Ascending aorta (tissue), 2 donors: ENCODE data around the gene NKIRAS1. TPM values are rescaled to one million over a fixed set of nuclear protein-coding genes. Genes with fewer than 3 reads are reported as not detected.
"Not testable (repeated sequence)": the region's sequence is repeated elsewhere in the genome, so short reads cannot be mapped to it uniquely, and the experiment has no call there.

Source experiments
- DNase-seq, 2 donors: peaks; one replicate each; pipeline ENCODE4 v3.0.0-alpha.2; 2019; ENCODE audit warnings: low spot score in 2 of 2
- H3K27ac ChIP-seq, 2 donors: fragments of 200-600 bp; sonication (generic); one replicate each; pipeline ENCODE4 v1.5.1; 2016 to 2017; ENCODE audit warnings: mild to moderate bottlenecking in 1 of 2
- H3K27me3 ChIP-seq: fragments of 200-600 bp; sonication (generic); one replicate; pipeline ENCODE4 v1.5.1; 2017
- H3K36me3 ChIP-seq, 2 donors: fragments of 200-600 bp; sonication (generic); one replicate each; pipeline ENCODE4 v1.5.1; 2016
- H3K4me1 ChIP-seq, 2 donors: fragments of 200-600 bp; sonication (generic); one replicate each; pipeline ENCODE4 v1.5.1; 2016 to 2017; ENCODE audit warnings: mild to moderate bottlenecking in 1 of 2
- H3K4me3 ChIP-seq, 2 donors: fragments of 200-600 bp; sonication (generic); one replicate each; pipeline ENCODE4 v1.5.1; 2016 to 2017; ENCODE audit warnings: mild to moderate bottlenecking in 1 of 2
- H3K9me3 ChIP-seq, 2 donors: fragments of 200-600 bp; sonication (generic); one replicate each; pipeline ENCODE4 v1.5.1; 2016
- CTCF ChIP-seq, 3 experiments: fragments of 200-600 bp in 2 of 3; fragments of 450-650 bp in 1 of 3; sonication (generic) in 2 of 3; IDR thresholded peaks; one replicate each; pipeline ENCODE4 v1.5.1; 2016 to 2019; ENCODE audit warnings: antibody characterized with exemption in 3 of 3, mild to moderate bottlenecking in 1 of 3, moderate library complexity in 1 of 3
- intact Hi-C: fragments of 100-400 bp; cut with DNase I; formaldehyde crosslinking; loops from one replicate; pipeline ENCODE4 v1.15.1; 2023
- total RNA-seq: library from RNA; depleted of rRNA; stranded (reverse); fragments of >200 nt; gene quantifications from one replicate; pipeline ENCODE4 v1.1.0, GENCODE V29; 2016

The NKIRAS1 gene
- total RNA-seq, 1 donor from 2014 or later = 8.7 TPM

GRCh38 chr3:23920151-23920655 lies 3.4 kb upstream of the NKIRAS1 start:
- Histone ChIP-seq H3K9me3 (no peaks in the 10 kb centered on the region), H3K4me1 (peaks cover 0 to 16% of the 10 kb centered on the region in 2 donors), H3K4me3 (no peak overlapping the region), H3K27me3 (no peaks in the 10 kb centered on the region), H3K36me3 (peaks cover 0 to 46% of the 10 kb centered on the region in 2 donors), H3K27ac (no peak overlapping the region)
- intact Hi-C loops = no loop called here
- TF ChIP-seq CTCF (IDR thresholded peaks at IDR 0.05) = no peak
- DNase-seq = no peak

- no peak overlapping the region for H3K4me3 ChIP-seq
- intact Hi-C loops = no loop called here
Observed at GRCh38 chr3:23919628-23920027, 2.8 kb upstream of the NKIRAS1 start.

GRCh38 chr3:23918331-23918730 lies 1.5 kb upstream of the NKIRAS1 start:
- Histone ChIP-seq H3K4me1 (peaks cover 0 to 16% of the 10 kb centered on the region in 2 donors), H3K4me3 (peak overlapping the region; percentile 96 to 98), H3K27ac (peak overlapping the region; percentile 95 to 97), H3K36me3 (peaks cover 0 to 44% of the 10 kb centered on the region in 2 donors)
- H3K9me3 ChIP-seq, H3K27me3 ChIP-seq, DNase-seq, intact Hi-C loops: not testable (repeated sequence)

More at GRCh38 chr3:23919628-23920027, 2.8 kb upstream of the NKIRAS1 start:
- Histone ChIP-seq H3K4me1 (peaks cover 0 to 16% of the 10 kb centered on the region in 2 donors), H3K9me3 (no peaks in the 10 kb centered on the region), H3K36me3 (peaks cover 0 to 44% of the 10 kb centered on the region in 2 donors), H3K27me3 (no peaks in the 10 kb centered on the region), H3K27ac (no peak overlapping the region)
- TF ChIP-seq CTCF (IDR thresholded peaks at IDR 0.05) = no peak
- DNase-seq = no peak

GRCh38 chr3:23917679-23918303 lies 1.0 kb upstream of the NKIRAS1 start:
- H3K9me3 ChIP-seq, intact Hi-C loops, DNase-seq, H3K27me3 ChIP-seq: not testable (repeated sequence)
- peak overlapping the region; percentile 96 to 98 for H3K4me3 ChIP-seq
- H3K27ac ChIP-seq = peak overlapping the region; percentile 95 to 97
- peaks cover 0 to 16% of the 10 kb centered on the region in 2 donors for H3K4me1 ChIP-seq
- H3K36me3 ChIP-seq = peaks cover 0 to 44% of the 10 kb centered on the region in 2 donors

- peaks cover 0 to 16% of the 10 kb centered on the region in 2 donors for H3K4me1 ChIP-seq
- no peak for TF ChIP-seq CTCF (IDR thresholded peaks at IDR 0.05)
- peaks cover 0 to 31% of the 10 kb centered on the region in 2 donors for H3K36me3 ChIP-seq
- no peaks in the 10 kb centered on the region for H3K9me3 ChIP-seq
- H3K4me3 ChIP-seq = peak overlapping the region; percentile 96 to 98
- no peak for DNase-seq
- peak overlapping the region; percentile 95 to 97 for H3K27ac ChIP-seq
- intact Hi-C loops = loop anchor here (1.0 kb wide), 1 partner anchor 29 kb away; the partner anchor contains the start of gene NR1D2
- H3K27me3 ChIP-seq = no peaks in the 10 kb centered on the region
Observed at GRCh38 chr3:23916152-23916885, 471 bp downstream of the NKIRAS1 start.

- no peak for DNase-seq
- Histone ChIP-seq H3K36me3 (peaks cover 0 to 26% of the 10 kb centered on the region in 2 donors), H3K9me3 (no peaks in the 10 kb centered on the region), H3K4me1 (peaks cover 0 to 16% of the 10 kb centered on the region in 2 donors), H3K4me3 (peak overlapping the region; percentile 96 to 98), H3K27me3 (no peaks in the 10 kb centered on the region), H3K27ac (peak overlapping the region; percentile 95 to 97)
- intact Hi-C loops = loop anchor here (1.0 kb wide), 1 partner anchor 30 kb away; the partner anchor contains the start of gene NR1D2
- no peak for TF ChIP-seq CTCF (IDR thresholded peaks at IDR 0.05)
Observed at GRCh38 chr3:23915537-23916108, 1.2 kb downstream of the NKIRAS1 start.
